Measurements from ENCODE around the gene AUTS2.

AUTS2 gene

GRCh38 chr7:70307544-70308106 is 709.4 kb downstream of the AUTS2 start:
- no peak for DNase-seq (ENCODE audit: low read depth)

- DNase-seq (ENCODE audit: low read depth): no peak
Observed at GRCh38 chr7:70312336-70312735, 714.1 kb downstream of the AUTS2 start.

- DNase-seq (ENCODE audit: low read depth): no peak
Observed at GRCh38 chr7:70313271-70313670, 715.0 kb downstream of the AUTS2 start.

GRCh38 chr7:70313687-70314086 is 715.4 kb downstream of the AUTS2 start:
- DNase-seq (ENCODE audit: low read depth): no peak

GRCh38 chr7:70314221-70314620 is 715.9 kb downstream of the AUTS2 start:
- no peak for DNase-seq (ENCODE audit: low read depth)

- DNase-seq (ENCODE audit: low read depth): no peak
Observed at GRCh38 chr7:70316745-70317144, 718.5 kb downstream of the AUTS2 start.

- DNase-seq (ENCODE audit: low read depth): no peak
Observed at GRCh38 chr7:70317356-70317755, 719.1 kb downstream of the AUTS2 start.

GRCh38 chr7:70318511-70318910 is 720.2 kb downstream of the AUTS2 start:
- DNase-seq (ENCODE audit: low read depth): no peak

GRCh38 chr7:70319057-70319456 is 720.8 kb downstream of the AUTS2 start:
- DNase-seq (ENCODE audit: low read depth): no peak

- no peak for DNase-seq (ENCODE audit: low read depth)
Observed at GRCh38 chr7:70321016-70321590, 722.8 kb downstream of the AUTS2 start.

GRCh38 chr7:70322856-70323255 is 724.6 kb downstream of the AUTS2 start:
- DNase-seq (ENCODE audit: low read depth): no peak

GRCh38 chr7:70325509-70326101 is 727.3 kb downstream of the AUTS2 start:
- peak; percentile 0 for DNase-seq (ENCODE audit: low read depth)

GRCh38 chr7:70334295-70334694 is 736.0 kb downstream of the AUTS2 start:
- no peak for DNase-seq (ENCODE audit: low read depth)

GRCh38 chr7:70334871-70335270 is 736.6 kb downstream of the AUTS2 start:
- DNase-seq (ENCODE audit: low read depth): no peak

- DNase-seq (ENCODE audit: low read depth): no peak
Observed at GRCh38 chr7:70336536-70336935, 738.3 kb downstream of the AUTS2 start.

GRCh38 chr7:70338015-70338414 is 739.7 kb downstream of the AUTS2 start:
- DNase-seq (ENCODE audit: low read depth): no peak

GRCh38 chr7:70340236-70340635 is 742.0 kb downstream of the AUTS2 start:
- DNase-seq (ENCODE audit: low read depth): no peak

- no peak for DNase-seq (ENCODE audit: low read depth)
Observed at GRCh38 chr7:70341446-70341845, 743.2 kb downstream of the AUTS2 start.

- DNase-seq (ENCODE audit: low read depth): no peak
Observed at GRCh38 chr7:70343519-70343918, 745.2 kb downstream of the AUTS2 start.

- DNase-seq (ENCODE audit: low read depth): no peak
Observed at GRCh38 chr7:70344726-70345125, 746.5 kb downstream of the AUTS2 start.

- no peak for DNase-seq (ENCODE audit: low read depth)
Observed at GRCh38 chr7:70346844-70347462, 748.7 kb downstream of the AUTS2 start.

GRCh38 chr7:70347463-70348254 is 749.4 kb downstream of the AUTS2 start:
- no peak for DNase-seq (ENCODE audit: low read depth)

- DNase-seq (ENCODE audit: low read depth): no peak
Observed at GRCh38 chr7:70349031-70349430, 750.8 kb downstream of the AUTS2 start.

All from ELR (cell line).